ENCODE data around the gene TMEM198. TPM values are rescaled to one million over a fixed set of nuclear protein-coding genes. Genes with fewer than 3 reads are reported as not detected.

The TMEM198 gene
- total RNA-seq, 1 donor from 2014 or later = 8.2 TPM

DNA sequence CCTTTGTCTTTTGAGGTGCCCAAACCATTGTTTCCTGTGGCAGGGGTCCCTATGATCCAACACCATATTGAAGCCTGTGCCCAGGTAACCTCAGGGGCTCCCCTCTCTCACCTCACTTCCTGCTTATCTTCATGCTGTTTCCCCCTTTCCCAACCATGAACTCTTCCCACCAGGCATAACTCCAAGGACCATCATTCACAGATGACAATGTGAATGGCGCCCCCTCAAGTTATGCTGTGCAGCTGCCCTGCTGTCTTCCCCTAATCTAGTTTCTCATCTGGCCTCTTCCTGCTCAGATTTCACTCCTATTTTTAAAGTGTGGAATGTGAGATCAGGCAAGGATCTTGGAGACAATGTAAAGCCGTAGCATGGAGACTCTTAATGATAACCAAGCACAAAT lies 43.7 kb upstream of the TMEM198 start:
- TF ChIP-seq CTCF (IDR thresholded peaks at IDR 0.05; ENCODE audit: unreplicated experiment) = peak; percentile 14
- H3K4me3 Mint-ChIP-seq (ENCODE audit: low read depth) = peak overlapping the region; percentile 83
- peaks cover 1% of the 10 kb centered on the region for H3K36me3 Mint-ChIP-seq (ENCODE audit: insufficient read depth)
- H3K27ac Mint-ChIP-seq = no peak overlapping the region
- H3K4me1 Mint-ChIP-seq (ENCODE audit: low read depth) = peaks cover 16% of the 10 kb centered on the region
- H3K9me3 Mint-ChIP-seq (ENCODE audit: low read depth) = no peaks in the 10 kb centered on the region
- H3K27me3 Mint-ChIP-seq = peaks cover 30% of the 10 kb centered on the region
- no peak for DNase-seq (ENCODE audit: low spot score, unreplicated experiment)

GRCh38 chr2:219501849-219502248 lies 42.0 kb upstream of the TMEM198 start:
- no peak for DNase-seq (ENCODE audit: low spot score, unreplicated experiment)
- no peak for TF ChIP-seq CTCF (IDR thresholded peaks at IDR 0.05; ENCODE audit: unreplicated experiment)
- Mint-ChIP-seq H3K27ac (no peak overlapping the region), H3K4me1 (ENCODE audit: low read depth) (peaks cover 16% of the 10 kb centered on the region), H3K36me3 (ENCODE audit: insufficient read depth) (peaks cover 4% of the 10 kb centered on the region), H3K27me3 (peaks cover 13% of the 10 kb centered on the region), H3K9me3 (ENCODE audit: low read depth) (no peaks in the 10 kb centered on the region), H3K4me3 (ENCODE audit: low read depth) (no peak overlapping the region)

DNA sequence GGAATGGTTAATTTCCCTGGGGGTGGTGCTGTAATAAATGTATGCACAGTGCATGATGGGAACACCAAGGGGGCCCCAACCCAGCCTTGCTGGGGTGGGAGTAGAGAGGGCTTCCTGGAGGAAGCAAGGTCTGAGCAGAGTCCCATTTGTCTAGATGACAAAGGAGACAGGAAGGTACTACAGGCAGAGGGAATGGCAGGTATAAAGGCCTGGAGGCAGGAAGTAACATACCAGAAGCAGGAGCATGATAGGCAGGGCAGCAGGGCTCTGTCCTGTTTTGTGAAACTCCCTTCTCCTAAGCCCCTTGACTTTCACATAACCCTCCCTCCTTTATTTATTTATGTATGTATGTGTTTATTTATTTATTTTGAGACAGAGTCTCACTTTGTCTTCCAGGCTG lies 41.2 kb upstream of the TMEM198 start:
- H3K4me1 Mint-ChIP-seq (ENCODE audit: low read depth) = peaks cover 16% of the 10 kb centered on the region
- no peak overlapping the region for H3K4me3 Mint-ChIP-seq (ENCODE audit: low read depth)
- no peak for DNase-seq (ENCODE audit: low spot score, unreplicated experiment)
- H3K27ac Mint-ChIP-seq = no peak overlapping the region
- H3K9me3 Mint-ChIP-seq (ENCODE audit: low read depth) = no peaks in the 10 kb centered on the region
- TF ChIP-seq CTCF (IDR thresholded peaks at IDR 0.05; ENCODE audit: unreplicated experiment) = no peak
- peaks cover 4% of the 10 kb centered on the region for H3K36me3 Mint-ChIP-seq (ENCODE audit: insufficient read depth)
- peaks cover 7% of the 10 kb centered on the region for H3K27me3 Mint-ChIP-seq

- H3K27me3 Mint-ChIP-seq = peaks cover 6% of the 10 kb centered on the region
- no peak overlapping the region for H3K4me3 Mint-ChIP-seq (ENCODE audit: low read depth)
- no peak overlapping the region for H3K27ac Mint-ChIP-seq
- H3K4me1 Mint-ChIP-seq (ENCODE audit: low read depth) = peaks cover 10% of the 10 kb centered on the region
- no peak for TF ChIP-seq CTCF (IDR thresholded peaks at IDR 0.05; ENCODE audit: unreplicated experiment)
- DNase-seq (ENCODE audit: low spot score, unreplicated experiment) = no peak
- peaks cover 4% of the 10 kb centered on the region for H3K36me3 Mint-ChIP-seq (ENCODE audit: insufficient read depth)
- H3K9me3 Mint-ChIP-seq (ENCODE audit: low read depth) = no peaks in the 10 kb centered on the region
These were observed 38.2 kb upstream of the TMEM198 start for GRCh38 chr2:219505585-219505984.

- no peak overlapping the region for H3K27ac Mint-ChIP-seq
- H3K36me3 Mint-ChIP-seq (ENCODE audit: insufficient read depth) = peaks cover 4% of the 10 kb centered on the region
- no peak overlapping the region for H3K4me3 Mint-ChIP-seq (ENCODE audit: low read depth)
- H3K9me3 Mint-ChIP-seq (ENCODE audit: low read depth) = no peaks in the 10 kb centered on the region
- H3K27me3 Mint-ChIP-seq = peaks cover 6% of the 10 kb centered on the region
- DNase-seq (ENCODE audit: low spot score, unreplicated experiment) = no peak
- TF ChIP-seq CTCF (IDR thresholded peaks at IDR 0.05; ENCODE audit: unreplicated experiment) = no peak
- peaks cover 11% of the 10 kb centered on the region for H3K4me1 Mint-ChIP-seq (ENCODE audit: low read depth)
These were observed 37.6 kb upstream of the TMEM198 start for GRCh38 chr2:219506153-219506801.
